ENCODE data around the gene A1CF. TPM values are rescaled to one million over a fixed set of nuclear protein-coding genes. Genes with fewer than 3 reads are reported as not detected.
A peak's percentile ranks its signal among the peaks of the same experiment; 100 is the strongest.

A1CF gene
- total RNA-seq, 1 experiment from 2014 or later: not detected

- ChIA-PET CTCF (no interaction called here), POLR2A (ENCODE audit: unreplicated experiment) (no interaction called here)
- Histone ChIP-seq H3K4me2 (no peak overlapping the region), H3K27me3 (ENCODE audit: insufficient read depth, low read depth) (no peaks in the 10 kb centered on the region), H3K9me2 (ENCODE audit: insufficient read depth) (no peaks in the 10 kb centered on the region; the same call in 1 of the 2 replicates), H3K9me3 (ENCODE audit: insufficient read depth, low read depth) (no peaks in the 10 kb centered on the region), H3K27ac (no peak overlapping the region), H3K36me3 (ENCODE audit: low read depth) (no peaks in the 10 kb centered on the region), H3K4me3 (no peak overlapping the region), H3K79me2 (ENCODE audit: low read depth) (no peaks in the 10 kb centered on the region), H2AFZ (no peak overlapping the region), H3K4me1 (replicated peaks; ENCODE audit: insufficient read depth) (no peaks in the 10 kb centered on the region), H4K20me1 (ENCODE audit: insufficient read depth) (no peaks in the 10 kb centered on the region), H3F3A (ENCODE audit: insufficient read depth, low read depth) (no peaks in the 10 kb centered on the region; the same call in 1 of the 2 replicates)
- intact Hi-C loops (cut with micrococcal nuclease; ENCODE audit: unreplicated experiment): no loop called here
- peak in 1 of 2 experiments; percentile 2 for DNase-seq
- BruUV-seq (replicated peaks): no TSS peak
- TF ChIP-seq CTCF (conservative IDR thresholded peaks at IDR 0.05) (no peak), EZH2 (IDR thresholded peaks at IDR 0.05; ENCODE audit: low read depth) (no peak)
These were observed 10.7 kb downstream of the A1CF start for GRCh38 chr10:50874723-50875122.

GRCh38 chr10:50866317-50866716 lies 19.1 kb downstream of the A1CF start:
- Histone ChIP-seq H3K9me2 (ENCODE audit: insufficient read depth) (peaks cover 3% of the 10 kb centered on the region; the same call in 1 of the 2 replicates), H3K4me2 (no peak overlapping the region), H3K4me3 (no peak overlapping the region), H3K4me1 (replicated peaks; ENCODE audit: insufficient read depth) (no peaks in the 10 kb centered on the region), H3K27ac (no peak overlapping the region), H2AFZ (no peak overlapping the region), H3K9me3 (ENCODE audit: insufficient read depth, low read depth) (no peaks in the 10 kb centered on the region), H4K20me1 (ENCODE audit: insufficient read depth) (no peaks in the 10 kb centered on the region), H3K27me3 (ENCODE audit: insufficient read depth, low read depth) (no peaks in the 10 kb centered on the region), H3F3A (ENCODE audit: insufficient read depth, low read depth) (no peaks in the 10 kb centered on the region), H3K36me3 (ENCODE audit: low read depth) (no peaks in the 10 kb centered on the region), H3K79me2 (ENCODE audit: low read depth) (no peaks in the 10 kb centered on the region)
- no peak for DNase-seq
- intact Hi-C loops (cut with micrococcal nuclease; ENCODE audit: unreplicated experiment): no loop called here
- TF ChIP-seq EZH2 (IDR thresholded peaks at IDR 0.05; ENCODE audit: low read depth): no peak
- TF ChIP-seq CTCF (conservative IDR thresholded peaks at IDR 0.05): no peak
- BruUV-seq (replicated peaks): no TSS peak
- ChIA-PET CTCF (no interaction called here), POLR2A (ENCODE audit: unreplicated experiment) (no interaction called here)

GRCh38 chr10:50862719-50863118 lies 22.7 kb downstream of the A1CF start:
- Histone ChIP-seq H3K9me3 (ENCODE audit: insufficient read depth, low read depth) (no peaks in the 10 kb centered on the region), H3K4me2 (no peak overlapping the region), H3K79me2 (ENCODE audit: low read depth) (no peaks in the 10 kb centered on the region), H3K27ac (no peak overlapping the region), H3K9me2 (ENCODE audit: insufficient read depth) (0 out of 2 replicates have a peak, but pooled peaks cover 3% of the 10 kb centered on the region), H3K36me3 (ENCODE audit: low read depth) (no peaks in the 10 kb centered on the region), H3K4me1 (replicated peaks; ENCODE audit: insufficient read depth) (no peaks in the 10 kb centered on the region), H3K4me3 (no peak overlapping the region), H3K27me3 (ENCODE audit: insufficient read depth, low read depth) (no peaks in the 10 kb centered on the region), H4K20me1 (ENCODE audit: insufficient read depth) (no peaks in the 10 kb centered on the region), H3F3A (ENCODE audit: insufficient read depth, low read depth) (no peaks in the 10 kb centered on the region), H2AFZ (no peak overlapping the region)
- intact Hi-C loops (cut with micrococcal nuclease; ENCODE audit: unreplicated experiment): no loop called here
- no TSS peak for BruUV-seq (replicated peaks)
- ChIA-PET POLR2A (ENCODE audit: unreplicated experiment) (no interaction called here), CTCF (no interaction called here)
- no peak for DNase-seq
- TF ChIP-seq CTCF (conservative IDR thresholded peaks at IDR 0.05): no peak
- no peak for TF ChIP-seq EZH2 (IDR thresholded peaks at IDR 0.05; ENCODE audit: low read depth)
